ENCODE measurements around the gene SNRNP70.
"Not testable (repeated sequence)": the region's sequence is repeated elsewhere in the genome, so short reads cannot be mapped to it uniquely, and the experiment has no call there.

SNRNP70 gene

DNA sequence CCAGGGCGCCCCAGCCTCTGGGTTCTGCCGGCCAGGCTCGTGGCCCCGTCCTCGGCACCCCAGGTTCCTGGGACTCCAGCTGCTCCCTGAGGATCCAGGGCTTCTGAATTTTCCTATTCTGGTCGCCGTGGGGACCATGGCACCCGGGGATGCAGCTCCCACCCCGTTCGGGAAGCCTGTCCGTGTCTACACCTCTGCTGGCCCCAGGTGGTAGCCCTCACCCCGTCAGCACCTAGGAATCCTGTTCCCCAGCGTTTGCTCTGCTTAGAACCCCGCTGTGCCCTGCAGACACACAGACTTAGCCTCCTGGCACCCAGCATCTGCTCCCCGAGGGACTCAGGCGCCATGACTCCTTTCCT lies 35.1 kb downstream of the SNRNP70 start:
- no peak for DNase-seq (ENCODE audit: low read depth)

GRCh38 chr19:49120868-49121267 lies 35.6 kb downstream of the SNRNP70 start:
- no peak for DNase-seq (ENCODE audit: low read depth)

GRCh38 chr19:49121841-49122240 lies 36.6 kb downstream of the SNRNP70 start:
- peak; percentile 36 for DNase-seq (ENCODE audit: low read depth)

DNA sequence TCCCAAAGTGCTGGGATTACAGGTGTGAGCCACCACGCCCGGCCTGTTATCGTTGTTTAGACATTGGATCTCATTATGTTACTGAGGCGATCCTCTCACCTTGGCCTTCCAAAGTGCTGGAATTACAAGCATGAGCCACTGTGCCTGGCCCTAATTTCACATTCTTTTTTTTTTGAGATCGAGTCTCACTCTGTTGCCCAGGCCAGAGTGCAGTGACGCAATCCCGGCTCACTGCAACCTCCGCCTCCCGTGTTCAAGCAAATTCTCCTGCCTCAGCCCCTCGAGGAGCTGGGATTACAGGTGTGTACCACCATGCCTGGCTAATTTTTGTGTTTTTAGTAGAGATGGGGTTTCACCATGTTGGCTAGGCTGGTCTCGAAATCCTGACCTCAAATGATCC lies 38.0 kb downstream of the SNRNP70 start:
- DNase-seq (ENCODE audit: low read depth): not testable (repeated sequence)

- DNase-seq (ENCODE audit: low read depth): no peak
Measured at GRCh38 chr19:49125025-49125731, 39.9 kb downstream of the SNRNP70 start.

- no peak for DNase-seq (ENCODE audit: low read depth)
Measured at GRCh38 chr19:49126575-49126974, 41.3 kb downstream of the SNRNP70 start.

DNA sequence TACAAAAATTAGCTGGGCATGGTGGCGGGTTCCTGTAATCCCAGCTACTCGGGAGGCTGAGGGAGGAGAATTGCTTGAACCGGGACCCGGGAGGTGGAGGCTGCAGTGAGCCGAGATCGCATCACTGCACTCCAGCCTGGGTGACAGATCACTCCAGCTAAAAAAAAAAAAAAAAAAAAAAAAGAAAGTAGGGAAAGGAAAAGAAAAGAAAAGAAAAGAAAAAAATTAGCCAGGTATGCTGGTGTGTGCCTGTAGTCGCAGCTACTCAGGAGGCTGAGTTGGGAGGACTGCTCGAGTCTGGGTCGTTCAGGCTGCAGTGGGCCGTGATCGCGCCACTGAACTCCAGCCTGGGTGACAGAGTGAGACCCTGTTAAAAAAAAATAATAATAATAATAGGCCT lies 42.0 kb downstream of the SNRNP70 start:
- not testable (repeated sequence) for DNase-seq (ENCODE audit: low read depth)

DNA sequence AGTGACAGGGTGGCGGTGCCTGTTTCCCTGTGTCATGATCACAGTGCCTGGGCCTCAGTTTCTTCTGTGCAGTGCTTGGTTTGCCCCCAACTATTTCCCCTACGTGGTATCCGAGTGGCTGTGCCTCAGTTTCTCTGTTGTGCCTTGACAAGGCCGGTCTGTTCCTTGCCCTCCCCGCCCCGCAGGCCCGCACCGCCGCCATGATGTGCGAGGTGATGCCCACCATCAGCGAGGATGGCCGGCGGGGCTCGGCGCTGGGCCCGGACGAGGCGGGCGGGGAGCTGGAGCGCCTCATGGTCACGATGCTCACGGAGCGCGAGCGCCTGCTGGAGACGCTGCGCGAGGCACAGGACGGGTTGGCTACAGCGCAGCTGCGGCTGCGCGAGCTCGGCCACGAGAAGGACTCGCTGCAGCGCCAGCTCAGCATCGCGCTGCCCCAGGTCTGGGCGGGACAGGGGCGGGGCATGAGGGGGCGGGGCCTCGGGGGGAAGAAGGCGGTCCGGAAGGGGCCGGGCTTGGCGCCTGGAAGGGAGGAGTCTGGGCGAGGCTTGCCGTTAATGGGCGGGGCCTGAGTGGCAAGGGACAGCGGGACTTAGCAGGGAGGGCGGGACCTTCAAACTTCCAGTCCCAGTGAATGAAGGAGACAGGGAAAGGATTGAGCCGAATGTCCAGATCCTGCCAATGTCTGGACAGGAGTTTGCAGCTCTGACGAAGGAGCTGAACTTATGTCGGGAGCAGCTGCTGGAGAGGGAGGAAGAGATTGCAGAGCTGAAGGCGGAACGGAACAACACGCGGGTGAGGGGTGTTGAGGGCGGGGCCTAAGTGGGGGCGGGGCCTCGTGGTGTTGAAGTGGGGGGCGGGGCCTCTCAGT lies 42.7 kb downstream of the SNRNP70 start:
- DNase-seq (ENCODE audit: low read depth): peak; percentile 98

DNA sequence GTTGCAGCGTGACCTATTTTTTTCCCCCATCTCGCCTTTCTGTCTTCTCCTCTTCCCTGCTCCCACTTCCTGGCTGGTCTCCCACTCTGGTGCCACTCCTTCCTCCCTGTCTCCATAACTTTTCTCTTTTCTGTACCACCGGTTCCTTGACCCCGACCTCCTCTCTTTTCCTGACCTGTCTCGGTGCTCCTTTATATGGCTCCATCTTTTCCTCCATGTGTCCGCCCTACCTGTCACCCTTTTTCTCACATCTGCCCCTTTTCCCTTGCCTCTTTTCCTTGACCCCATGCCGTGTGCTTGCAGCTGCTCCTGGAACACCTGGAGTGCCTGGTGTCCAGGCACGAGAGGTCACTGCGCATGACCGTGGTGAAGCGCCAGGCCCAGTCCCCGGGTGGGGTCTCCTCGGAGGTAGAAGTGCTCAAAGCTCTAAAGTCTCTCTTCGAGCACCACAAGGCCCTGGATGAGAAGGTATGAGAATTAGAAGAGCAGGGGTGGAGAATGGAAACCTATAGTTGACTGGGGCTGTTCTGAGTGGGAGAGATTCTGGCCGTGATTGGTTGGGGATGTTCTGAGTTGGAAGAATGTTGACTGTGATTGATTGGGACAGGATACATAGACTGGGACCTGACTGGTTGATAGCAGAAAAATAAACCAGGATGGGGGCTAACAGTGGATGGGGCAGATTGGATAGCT lies 43.4 kb downstream of the SNRNP70 start:
- no peak for DNase-seq (ENCODE audit: low read depth)

DNA sequence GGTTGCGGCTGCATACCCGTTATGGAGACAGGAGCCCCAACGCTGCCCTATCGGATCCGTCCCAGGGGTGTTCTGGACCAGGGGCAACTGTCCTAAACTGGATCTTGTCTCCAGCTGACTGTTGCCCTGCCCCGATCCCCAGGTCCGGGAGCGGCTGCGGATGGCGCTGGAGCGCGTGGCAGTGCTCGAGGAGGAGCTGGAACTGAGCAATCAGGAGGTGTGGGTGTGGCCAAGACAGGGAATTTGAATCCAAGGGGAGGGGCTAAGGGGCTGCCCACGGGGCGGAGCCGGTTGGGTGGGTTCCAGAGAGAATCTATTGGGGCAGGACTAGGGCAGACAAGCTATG lies 44.0 kb downstream of the SNRNP70 start:
- no peak for DNase-seq (ENCODE audit: low read depth)

GRCh38 chr19:49130325-49130724 lies 45.1 kb downstream of the SNRNP70 start:
- DNase-seq (ENCODE audit: low read depth): no peak

- DNase-seq (ENCODE audit: low read depth): no peak
Measured at GRCh38 chr19:49132974-49133609, 47.8 kb downstream of the SNRNP70 start.

DNA sequence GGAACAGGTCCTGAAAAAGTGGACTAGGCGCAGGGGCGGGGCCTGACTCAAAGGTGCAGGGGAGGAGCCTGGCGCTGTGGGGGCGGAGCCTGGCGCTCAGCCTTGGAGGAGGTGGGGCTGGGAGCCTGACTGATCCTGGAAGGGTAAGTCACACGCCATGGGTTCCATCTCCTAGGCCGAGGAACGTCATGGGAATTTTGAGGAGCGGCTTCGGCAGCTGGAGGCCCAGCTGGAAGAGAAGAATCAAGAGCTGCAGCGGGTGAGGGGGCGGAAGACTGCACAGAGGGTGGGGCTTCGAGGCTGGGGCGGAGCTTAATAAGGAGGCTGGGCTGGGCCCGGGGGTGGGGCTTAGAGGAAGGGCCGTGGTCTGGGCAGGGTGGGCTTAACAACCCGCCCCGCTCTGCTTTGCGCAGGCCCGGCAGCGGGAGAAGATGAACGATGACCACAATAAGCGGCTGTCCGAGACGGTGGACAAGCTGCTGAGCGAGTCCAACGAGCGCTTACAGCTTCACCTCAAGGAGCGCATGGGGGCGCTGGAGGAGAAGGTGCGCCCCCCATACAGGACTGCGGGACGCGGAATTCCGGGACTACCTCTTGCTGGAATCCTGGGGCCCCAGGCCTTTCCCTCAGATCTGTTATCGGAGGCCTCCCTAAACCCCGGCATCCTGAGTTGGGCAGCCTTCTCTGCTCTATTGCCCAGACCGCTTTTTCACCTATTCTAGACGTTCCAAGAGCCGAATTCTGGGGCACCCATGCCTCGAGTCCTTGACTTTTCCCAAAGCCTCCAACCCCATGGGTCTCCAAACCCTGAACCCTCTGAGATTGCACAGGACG lies 48.6 kb downstream of the SNRNP70 start:
- peak; percentile 74 for DNase-seq (ENCODE audit: low read depth)

DNA sequence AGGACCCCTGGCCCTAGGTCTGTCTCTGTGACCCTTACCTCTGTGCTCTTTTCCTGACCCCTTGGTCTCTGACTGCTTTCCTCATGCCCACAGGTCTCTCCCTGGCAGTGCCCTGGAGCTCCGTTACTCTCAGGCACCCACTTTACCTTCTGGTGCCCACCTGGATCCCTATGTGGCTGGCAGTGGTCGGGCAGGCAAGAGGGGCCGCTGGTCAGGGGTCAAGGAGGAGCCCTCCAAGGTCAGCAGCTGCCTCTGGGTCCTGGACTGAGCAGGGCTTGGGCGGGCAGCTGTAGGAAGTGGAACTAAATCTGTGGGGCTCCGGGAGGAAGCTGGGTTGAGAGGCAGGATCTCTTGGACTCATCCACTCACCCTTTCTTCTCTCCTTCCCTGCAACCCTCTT lies 50.4 kb downstream of the SNRNP70 start:
- DNase-seq (ENCODE audit: low read depth): no peak

DNA sequence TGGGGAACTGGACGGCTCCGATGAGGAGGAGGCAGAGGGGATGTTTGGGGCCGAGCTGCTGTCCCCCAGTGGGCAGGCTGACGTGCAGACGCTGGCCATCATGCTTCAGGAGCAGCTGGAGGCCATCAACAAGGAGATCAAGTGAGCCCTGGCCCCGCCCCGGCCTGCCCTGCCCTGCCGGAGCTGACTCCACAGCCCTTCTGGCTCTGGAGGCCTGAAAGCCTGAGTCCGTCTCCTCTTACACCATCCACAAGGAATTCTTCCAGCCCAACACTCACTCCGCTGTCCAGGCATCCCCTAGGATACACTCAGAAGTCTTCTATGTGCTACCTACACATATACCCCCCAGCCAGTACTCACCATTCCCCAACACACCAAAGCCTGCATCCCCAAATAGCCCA lies 51.5 kb downstream of the SNRNP70 start:
- DNase-seq (ENCODE audit: low read depth): no peak

DNA sequence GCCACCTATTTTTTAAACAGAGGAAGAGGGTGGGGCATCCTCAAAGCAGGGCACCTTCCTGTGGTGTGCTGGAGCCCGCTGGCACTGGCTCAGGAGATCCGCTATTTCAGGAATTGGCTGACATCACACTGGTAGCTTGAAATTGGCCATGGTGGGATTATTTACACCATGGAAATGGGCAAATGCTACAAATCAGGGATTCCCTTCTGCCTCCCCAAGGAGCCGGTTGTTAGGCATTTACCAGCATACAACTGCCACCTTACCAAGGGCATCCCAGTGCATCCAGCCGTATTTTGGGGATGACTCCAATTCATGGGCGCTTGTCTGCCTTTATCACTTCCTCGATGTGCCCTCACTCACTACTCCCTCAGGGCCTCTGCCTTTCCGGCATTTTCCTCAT lies 55.7 kb downstream of the SNRNP70 start:
- DNase-seq (ENCODE audit: low read depth): no peak

DNA sequence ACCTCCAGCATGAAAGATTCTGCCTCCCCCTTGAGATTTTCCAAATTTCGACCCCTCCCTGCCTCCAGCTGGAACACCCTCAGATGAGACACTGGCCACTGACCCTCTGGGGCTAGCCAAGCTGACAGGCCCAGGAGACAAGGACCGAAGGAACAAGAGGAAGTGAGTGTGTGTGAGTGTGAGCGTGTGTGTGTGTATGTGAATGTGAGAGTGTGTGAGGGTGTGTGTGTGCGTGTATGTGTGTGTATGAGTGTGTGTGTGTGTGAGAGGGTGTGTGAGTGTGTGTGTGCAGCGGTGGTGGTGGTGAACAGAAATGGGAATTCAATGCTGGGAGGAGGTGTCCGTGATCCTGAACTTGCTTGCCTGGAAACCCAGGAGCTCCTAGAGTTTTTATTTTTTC lies 56.1 kb downstream of the SNRNP70 start:
- no peak for DNase-seq (ENCODE audit: low read depth)

- peak; percentile 95 for DNase-seq (ENCODE audit: low read depth)
Measured at GRCh38 chr19:49142866-49143335, 57.6 kb downstream of the SNRNP70 start.

DNA sequence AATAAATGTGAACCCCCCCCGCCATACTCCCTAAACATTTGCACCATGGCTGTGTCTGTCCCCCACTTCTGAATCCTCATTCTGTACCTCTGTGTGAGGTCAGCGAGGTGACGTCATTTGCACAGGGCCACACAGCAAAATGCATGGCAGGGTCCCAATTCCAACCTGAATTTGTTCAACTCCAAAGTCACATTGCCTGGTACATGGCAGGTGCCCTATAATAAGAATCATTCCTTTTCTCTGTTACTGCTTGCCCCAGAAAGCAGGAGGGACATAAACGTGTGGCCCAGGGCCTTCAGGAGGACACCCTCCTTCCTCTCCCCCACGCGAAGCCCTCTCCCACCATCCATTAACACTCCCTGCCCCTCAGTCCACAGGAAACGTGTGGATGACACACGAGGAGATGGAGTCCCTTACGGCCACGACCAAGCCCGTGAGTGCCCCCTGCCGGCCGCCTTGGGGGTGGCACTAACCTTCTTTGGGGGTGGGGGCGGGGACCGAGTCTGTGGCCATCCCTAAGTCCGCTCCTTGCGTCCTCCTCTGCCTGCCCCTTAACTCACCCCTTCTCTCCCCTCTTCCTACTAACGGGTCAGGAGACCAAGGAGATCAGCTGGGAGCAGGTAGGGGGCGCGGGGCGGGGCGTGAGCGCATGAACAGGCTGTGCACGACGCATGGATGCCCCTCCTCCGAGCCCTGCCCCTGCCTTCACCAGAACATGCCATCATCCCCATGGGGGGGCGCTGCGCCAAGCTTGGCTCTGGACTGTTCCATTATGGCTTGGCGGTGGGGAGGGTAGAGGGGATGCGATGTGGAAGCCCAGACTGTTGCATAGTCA lies 60.5 kb downstream of the SNRNP70 start:
- peak; percentile 72 for DNase-seq (ENCODE audit: low read depth)

DNA sequence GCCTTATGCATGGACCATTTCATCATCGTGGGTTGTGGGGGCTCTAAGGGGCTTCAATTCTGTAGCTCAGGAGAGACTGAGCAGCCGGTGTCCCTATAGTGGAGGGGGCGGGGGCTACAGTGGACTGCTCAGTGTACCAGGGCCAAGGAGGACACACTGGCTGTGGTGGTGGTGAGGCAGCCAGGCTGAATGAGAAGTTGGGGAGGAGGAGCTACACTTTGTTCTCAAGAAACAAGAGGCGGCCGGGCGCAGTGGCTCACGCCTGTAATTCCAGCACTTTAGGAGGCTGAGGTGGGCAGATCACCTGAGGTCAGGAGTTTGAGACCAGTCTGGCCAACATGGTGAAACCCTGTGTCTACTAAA lies 61.1 kb downstream of the SNRNP70 start:
- DNase-seq (ENCODE audit: low read depth): not testable (repeated sequence)
